Trophoblast cell (in vitro differentiated cells and primary cell): ENCODE measurements around the gene CC2D1B.
A peak's percentile ranks its signal among the peaks of the same experiment; 100 is the strongest.

Experiments
- DNase-seq, 2 donors: peaks; one replicate each; pipeline ENCODE4 v3.0.0-alpha.2; 2016
- H2AFZ ChIP-seq: 2 replicates; pipeline ENCODE4 v1.6.1; 2013; ENCODE audit warnings: low read length, moderate library complexity, mild to moderate bottlenecking; ENCODE audit not compliant: insufficient read depth, poor library complexity
- H2AK5ac ChIP-seq: 2 replicates; pipeline ENCODE4 v1.6.1; 2013; ENCODE audit warnings: mild to moderate bottlenecking, low read length
- H2BK120ac ChIP-seq: 2 replicates; pipeline ENCODE4 v1.6.1; 2013; ENCODE audit warnings: low read length, mild to moderate bottlenecking, moderate library complexity; ENCODE audit not compliant: insufficient read depth, poor library complexity
- H2BK12ac ChIP-seq: 2 replicates; pipeline ENCODE4 v1.6.1; 2013; ENCODE audit warnings: mild to moderate bottlenecking, low read length, moderate library complexity
- H2BK5ac ChIP-seq: 2 replicates; pipeline ENCODE4 v1.6.1; 2013; ENCODE audit warnings: low read length, low read depth, moderate library complexity, mild to moderate bottlenecking; ENCODE audit not compliant: poor library complexity
- H3K14ac ChIP-seq: 2 replicates; pipeline ENCODE4 v1.6.1; 2013; ENCODE audit warnings: mild to moderate bottlenecking, low read length
- H3K18ac ChIP-seq: 2 replicates; pipeline ENCODE4 v1.6.1; 2013; ENCODE audit warnings: mild to moderate bottlenecking, low read length
- H3K23ac ChIP-seq: 2 replicates; pipeline ENCODE4 v1.6.1; 2013; ENCODE audit warnings: low read length
- H3K27ac ChIP-seq: 2 replicates; pipeline ENCODE4 v1.5.1; 2013; ENCODE audit warnings: low read depth, mild to moderate bottlenecking, inconsistent platforms, low read length, moderate library complexity
- H3K27me3 ChIP-seq: 2 replicates; pipeline ENCODE4 v1.6.1; 2013; ENCODE audit warnings: inconsistent platforms, mild to moderate bottlenecking, low read length, moderate library complexity; ENCODE audit not compliant: insufficient read depth
- H3K36me3 ChIP-seq, 2 experiments: 1 replicate in 1 of 2; 2 replicates in 1 of 2; pipeline ENCODE4 v1.6.1; 2013; ENCODE audit warnings: low read length in 2 of 2, mild to moderate bottlenecking in 2 of 2, moderate library complexity in 1 of 2; ENCODE audit not compliant: insufficient read depth in 2 of 2, control insufficient read depth in 1 of 2
- H3K4ac ChIP-seq: 2 replicates; pipeline ENCODE4 v1.6.1; 2013; ENCODE audit warnings: low read depth, mild to moderate bottlenecking, low read length, moderate library complexity
- H3K4me1 ChIP-seq, 2 experiments: 1 replicate in 1 of 2; 2 replicates in 1 of 2; pipeline ENCODE4 v1.6.1; 2013; ENCODE audit warnings: low read length in 2 of 2, mild to moderate bottlenecking in 2 of 2, moderate library complexity in 1 of 2; ENCODE audit not compliant: insufficient read depth in 2 of 2, control insufficient read depth in 1 of 2
- H3K4me2 ChIP-seq: 2 replicates; pipeline ENCODE4 v1.6.1; 2013; ENCODE audit warnings: inconsistent platforms, mild to moderate bottlenecking, low read length, moderate library complexity
- H3K4me3 ChIP-seq: 2 replicates; pipeline ENCODE4 v1.5.1; 2013; ENCODE audit warnings: mild to moderate bottlenecking, low read depth, low read length, inconsistent platforms
- H3K79me1 ChIP-seq: one replicate; pipeline ENCODE4 v1.6.1; 2013; ENCODE audit warnings: low read length
- H3K79me2 ChIP-seq: 2 replicates; pipeline ENCODE4 v1.6.1; 2013; ENCODE audit warnings: low read length, mild to moderate bottlenecking; ENCODE audit not compliant: control insufficient read depth, insufficient read depth, poor library complexity
- H3K9ac ChIP-seq: 2 replicates; pipeline ENCODE4 v1.6.1; 2013; ENCODE audit warnings: mild to moderate bottlenecking, low read length
- H3K9me3 ChIP-seq: 2 replicates; pipeline ENCODE4 v1.6.1; 2013; ENCODE audit warnings: low read depth, mild to moderate bottlenecking, control low read depth, inconsistent platforms, low read length; ENCODE audit not compliant: insufficient read depth
- H4K12ac ChIP-seq: 2 replicates; pipeline ENCODE4 v1.6.1; 2013; ENCODE audit warnings: low read depth, mild to moderate bottlenecking, low read length, moderate library complexity
- H4K8ac ChIP-seq: 2 replicates; pipeline ENCODE4 v1.6.1; 2013; ENCODE audit warnings: low read depth, mild to moderate bottlenecking, low read length, moderate library complexity
- H4K91ac ChIP-seq: one replicate; pipeline ENCODE4 v1.6.1; 2013; ENCODE audit warnings: low read depth, mild to moderate bottlenecking, low read length, moderate library complexity
- WGBS: extraction: QIAGEN DNeasy Blood & Tissue Kit; methylation state at CpG from one replicate; pipeline ENCODE4 v1.1.7; 2013; ENCODE audit warnings: missing lambda C conversion rate; ENCODE audit not compliant: insufficient read length, insufficient coverage; ENCODE audit errors: extremely low coverage; 5-methylcytosine and 5-hydroxymethylcytosine counted together

Gene CC2D1B

DNA sequence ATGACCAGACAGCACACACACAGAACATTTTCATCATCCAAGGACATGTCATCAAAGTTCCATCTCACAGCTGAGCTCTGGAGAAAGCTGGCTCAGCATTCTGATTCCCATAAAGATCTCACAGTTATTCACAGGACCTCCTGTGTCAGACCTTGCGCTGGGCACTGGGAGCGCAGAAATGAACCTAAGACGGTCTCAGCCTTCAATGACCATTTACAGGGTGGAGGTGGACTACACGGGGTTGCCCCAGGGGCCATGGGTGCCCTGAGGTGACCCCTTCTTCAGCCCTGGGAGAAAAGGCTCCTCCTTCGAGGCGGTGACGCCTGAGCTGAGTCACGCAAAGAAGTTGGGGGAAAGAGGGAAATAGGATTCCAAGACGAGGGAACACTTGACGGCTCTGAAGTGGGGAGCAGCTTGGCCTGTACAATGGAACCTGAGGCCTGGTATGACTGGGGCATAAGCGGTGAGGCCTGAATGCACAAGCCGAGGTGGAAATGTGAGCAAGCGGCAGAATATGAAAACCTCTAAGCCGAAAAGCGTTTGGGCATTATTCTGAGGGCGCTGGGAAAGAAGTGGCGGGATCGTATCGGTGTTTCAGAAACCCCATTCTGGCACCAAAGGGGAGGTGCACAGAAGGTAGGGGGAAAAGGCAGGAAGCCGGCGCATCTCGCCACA lies 797 bp downstream of the CC2D1B start:
- H3K4me2 ChIP-seq, result peak overlapping the region; percentile 90
- H2AK5ac ChIP-seq, result peak overlapping the region; percentile 100
- peaks cover 11 to 12% of the 10 kb centered on the region in 2 experiments for H3K4me1 ChIP-seq
- H3K36me3 ChIP-seq, result peaks cover 24 to 32% of the 10 kb centered on the region in 2 experiments
- no peak overlapping the region for H2BK12ac ChIP-seq
- peak overlapping the region; percentile 99 for H4K91ac ChIP-seq
- H2BK120ac ChIP-seq, result peak overlapping the region; percentile 99
- H3K9ac ChIP-seq, result peak overlapping the region; percentile 79
- H3K14ac ChIP-seq, result peak overlapping the region; percentile 100
- peak overlapping the region; percentile 99 for H2BK5ac ChIP-seq
- peak; percentile 52 to 67 for DNase-seq
- H3K79me2 ChIP-seq, result peaks cover 12% of the 10 kb centered on the region
- peak overlapping the region; percentile 93 for H3K4ac ChIP-seq
- peaks cover 10% of the 10 kb centered on the region for H3K79me1 ChIP-seq
- H4K8ac ChIP-seq, result peak overlapping the region; percentile 99
- H2AFZ ChIP-seq, result peak overlapping the region; percentile 99
- H3K27me3 ChIP-seq, result no peaks in the 10 kb centered on the region
- peak overlapping the region; percentile 94 for H3K27ac ChIP-seq
- H3K9me3 ChIP-seq, result no peaks in the 10 kb centered on the region
- H3K23ac ChIP-seq, result no peak overlapping the region
- peak overlapping the region; percentile 99 for H3K18ac ChIP-seq
- H4K12ac ChIP-seq, result peak overlapping the region; percentile 99
- no CpG with 5 or more reads among the region's 22 CpGs for WGBS
- peak overlapping the region; percentile 85 for H3K4me3 ChIP-seq

DNA sequence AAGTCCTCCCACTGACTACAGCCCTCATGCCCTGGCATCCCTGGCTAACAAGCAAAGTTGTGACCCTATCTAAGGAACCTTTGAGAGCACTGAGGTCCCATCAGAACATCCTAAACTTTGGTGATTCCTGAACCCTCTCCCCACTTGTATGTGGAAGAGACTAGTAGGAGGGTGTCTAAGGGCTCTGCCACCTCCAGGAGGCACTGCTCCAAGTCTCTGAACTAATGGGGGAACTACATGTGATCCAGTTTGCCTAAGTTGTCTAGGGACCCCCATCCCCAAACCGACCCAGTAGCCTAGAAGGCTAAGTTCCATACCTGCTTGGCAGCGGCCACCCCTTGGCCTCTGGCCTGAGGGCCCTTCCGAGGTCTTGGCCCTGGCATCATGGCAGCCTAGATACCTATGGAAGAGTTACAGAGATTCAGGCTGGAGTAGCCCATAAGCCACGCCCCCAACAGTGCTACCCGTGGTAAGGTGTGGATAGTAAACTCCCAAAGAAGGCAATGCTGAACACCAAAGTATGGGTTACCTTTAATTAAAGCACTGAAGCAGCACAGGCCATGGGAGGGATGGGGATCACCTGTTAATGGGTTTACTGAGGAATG lies 1.7 kb downstream of the CC2D1B start:
- Histone ChIP-seq H3K27ac (no peak overlapping the region), H3K27me3 (no peaks in the 10 kb centered on the region), H4K12ac (no peak overlapping the region), H3K9me3 (no peaks in the 10 kb centered on the region), H2AFZ (no peak overlapping the region), H4K91ac (no peak overlapping the region), H3K18ac (peak overlapping the region; percentile 5), H3K79me2 (peaks cover 12% of the 10 kb centered on the region), H3K36me3 (peaks cover 33 to 41% of the 10 kb centered on the region in 2 experiments), H4K8ac (no peak overlapping the region), H3K79me1 (peaks cover 10% of the 10 kb centered on the region), H3K4me1 (peaks cover 11 to 12% of the 10 kb centered on the region in 2 experiments), H3K4me2 (peak overlapping the region; percentile 90), H3K4me3 (no peak overlapping the region), H2BK12ac (no peak overlapping the region), H3K4ac (peak overlapping the region; percentile 24), H2AK5ac (no peak overlapping the region), H3K9ac (no peak overlapping the region), H3K14ac (no peak overlapping the region), H2BK5ac (no peak overlapping the region), H3K23ac (no peak overlapping the region), H2BK120ac (no peak overlapping the region)
- WGBS, result no CpG with 5 or more reads among the region's 5 CpGs
- no peak for DNase-seq

DNA sequence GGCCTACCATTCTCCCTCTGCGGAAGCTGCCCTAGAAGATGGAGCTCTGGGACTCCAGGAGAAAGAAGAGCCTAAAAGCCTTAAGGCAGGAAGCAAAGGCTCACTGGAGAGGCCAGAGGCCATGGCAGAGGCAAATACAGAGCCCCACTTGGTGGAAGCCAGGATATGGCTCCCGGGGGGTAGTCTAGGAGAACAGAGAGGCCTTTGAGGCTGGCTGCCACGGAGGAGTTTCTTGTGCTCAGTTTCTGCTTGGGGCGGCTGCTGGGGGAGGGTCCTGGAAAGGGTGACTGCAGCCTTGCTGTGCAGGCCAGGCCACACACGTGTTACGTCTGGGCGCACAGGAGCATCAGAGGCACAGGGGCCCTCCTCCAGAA lies 5.4 kb downstream of the CC2D1B start:
- Histone ChIP-seq H2BK120ac (no peak overlapping the region), H3K9ac (no peak overlapping the region), H3K23ac (no peak overlapping the region), H3K27me3 (no peaks in the 10 kb centered on the region), H4K12ac (no peak overlapping the region), H3K36me3 (peaks cover 68 to 79% of the 10 kb centered on the region in 2 experiments), H3K4me3 (no peak overlapping the region), H3K4ac (no peak overlapping the region), H3K79me1 (peaks cover 6% of the 10 kb centered on the region), H3K27ac (no peak overlapping the region), H2BK12ac (no peak overlapping the region), H3K79me2 (peaks cover 7% of the 10 kb centered on the region), H2AFZ (no peak overlapping the region), H2AK5ac (no peak overlapping the region), H3K4me1 (peaks cover 7 to 10% of the 10 kb centered on the region in 2 experiments), H4K91ac (no peak overlapping the region), H3K14ac (no peak overlapping the region), H4K8ac (no peak overlapping the region), H3K9me3 (no peaks in the 10 kb centered on the region), H2BK5ac (no peak overlapping the region), H3K18ac (no peak overlapping the region), H3K4me2 (no peak overlapping the region)
- WGBS, result no CpG with 5 or more reads among the region's 7 CpGs
- no peak for DNase-seq

- no peak overlapping the region for H3K27ac ChIP-seq
- no peak for DNase-seq
- H3K79me2 ChIP-seq, result peaks cover under 1% of the 10 kb centered on the region
- H3K4me2 ChIP-seq, result no peak overlapping the region
- H3K4me1 ChIP-seq, result peaks cover 6 to 7% of the 10 kb centered on the region in 2 experiments
- H4K91ac ChIP-seq, result no peak overlapping the region
- no peak overlapping the region for H2BK5ac ChIP-seq
- no peak overlapping the region for H2BK120ac ChIP-seq
- H3K4ac ChIP-seq, result no peak overlapping the region
- WGBS, result no CpG with 5 or more reads among the region's 24 CpGs
- no peak overlapping the region for H3K23ac ChIP-seq
- no peak overlapping the region for H3K4me3 ChIP-seq
- H3K18ac ChIP-seq, result no peak overlapping the region
- H3K9me3 ChIP-seq, result no peaks in the 10 kb centered on the region
- peaks cover 75 to 85% of the 10 kb centered on the region in 2 experiments for H3K36me3 ChIP-seq
- no peaks in the 10 kb centered on the region for H3K79me1 ChIP-seq
- no peaks in the 10 kb centered on the region for H3K27me3 ChIP-seq
- no peak overlapping the region for H4K12ac ChIP-seq
- no peak overlapping the region for H2AFZ ChIP-seq
- H2AK5ac ChIP-seq, result no peak overlapping the region
- no peak overlapping the region for H3K9ac ChIP-seq
- no peak overlapping the region for H3K14ac ChIP-seq
- no peak overlapping the region for H2BK12ac ChIP-seq
- H4K8ac ChIP-seq, result no peak overlapping the region
These were observed 6.1 kb downstream of the CC2D1B start for GRCh38 chr1:52359676-52360594.
